ENCODE results near the gene MEN1. TPM values are rescaled to one million over a fixed set of nuclear protein-coding genes. Genes with fewer than 3 reads are reported as not detected.

The MEN1 gene
- total RNA-seq, 2 experiments from 2014 or later, result 44.4 to 72.4 TPM

DNA sequence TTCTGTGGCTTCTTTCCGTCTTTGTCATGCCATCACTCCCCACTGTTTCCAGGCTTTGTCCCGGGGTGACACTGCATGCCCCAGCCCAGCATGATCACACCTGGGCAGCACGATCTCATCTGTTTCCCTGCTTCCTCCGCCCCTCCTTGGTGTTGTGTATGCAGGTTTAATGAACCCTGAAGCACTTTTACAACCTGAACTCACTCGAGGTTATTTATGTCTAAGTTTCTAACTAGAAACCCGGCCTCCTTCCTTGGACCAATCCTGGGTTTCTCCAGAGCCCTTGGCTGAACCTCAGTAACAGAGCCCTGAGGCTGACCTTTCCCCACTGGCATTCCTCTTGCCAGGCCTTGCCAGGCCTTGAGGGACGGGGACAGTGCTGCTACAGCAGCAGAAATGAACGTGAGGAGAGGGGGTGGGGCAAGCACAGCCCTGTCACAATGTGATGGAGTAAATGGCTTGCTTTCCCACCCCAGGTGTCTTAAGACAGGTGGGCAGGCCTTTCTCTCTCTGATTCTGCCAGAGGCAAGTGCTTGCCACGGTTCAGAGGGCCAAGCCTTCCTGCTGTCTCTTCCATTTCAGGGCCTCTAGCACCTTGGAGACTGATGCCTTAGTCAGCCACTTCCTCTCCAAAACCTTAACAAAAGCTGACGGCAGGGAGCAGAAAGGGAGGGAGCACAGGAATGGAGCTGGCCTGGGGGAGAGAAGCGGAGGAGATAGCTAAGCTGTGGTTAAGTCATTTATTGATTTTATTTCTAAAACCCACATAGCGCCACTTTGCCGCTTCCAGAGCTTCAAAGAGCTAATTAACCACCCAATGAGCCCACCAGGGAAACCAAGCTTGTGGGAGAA is 47.5 kb downstream of the MEN1 start:
- peaks cover 49% of the 10 kb centered on the region for H3K4me1 ChIP-seq (ENCODE audit: insufficient read depth, low read length, poor library complexity, severe bottlenecking)
- peak overlapping the region; percentile 66 for H3K27ac ChIP-seq (ENCODE audit: low read depth, low read length, poor library complexity, severe bottlenecking)
- no peaks in the 10 kb centered on the region for H3K9me3 ChIP-seq (ENCODE audit: low read length)
- ChIA-PET CTCF (ENCODE audit: unreplicated experiment) (interaction anchor here (0.5 kb wide), 3 partner anchors 15 to 96 kb away, joined by 3 read pairs; partner anchors contain the start of gene SF1), POLR2A (interaction anchor here (1.7 to 3.1 kb wide), 4 partner anchors 9 to 16 kb away, joined by 8 to 15 read pairs (median 9); partner anchors contain the start of gene SF1)
- DNase-seq (ENCODE audit: low spot score), result peak; percentile 77
- H3K36me3 ChIP-seq (ENCODE audit: insufficient read depth, low read length), result peaks cover 60% of the 10 kb centered on the region
- peaks cover 18% of the 10 kb centered on the region for H4K20me1 ChIP-seq (ENCODE audit: insufficient read depth, low read length)
- H3K79me2 ChIP-seq (ENCODE audit: insufficient read depth, low read depth, low read length), result peaks cover 13% of the 10 kb centered on the region; the same call in 1 of the 2 replicates
- no TSS peak for BruUV-seq (replicated peaks)
- H3K9me2 ChIP-seq (ENCODE audit: insufficient read depth, low read length), result no peaks in the 10 kb centered on the region
- TF ChIP-seq, protein P1, sequence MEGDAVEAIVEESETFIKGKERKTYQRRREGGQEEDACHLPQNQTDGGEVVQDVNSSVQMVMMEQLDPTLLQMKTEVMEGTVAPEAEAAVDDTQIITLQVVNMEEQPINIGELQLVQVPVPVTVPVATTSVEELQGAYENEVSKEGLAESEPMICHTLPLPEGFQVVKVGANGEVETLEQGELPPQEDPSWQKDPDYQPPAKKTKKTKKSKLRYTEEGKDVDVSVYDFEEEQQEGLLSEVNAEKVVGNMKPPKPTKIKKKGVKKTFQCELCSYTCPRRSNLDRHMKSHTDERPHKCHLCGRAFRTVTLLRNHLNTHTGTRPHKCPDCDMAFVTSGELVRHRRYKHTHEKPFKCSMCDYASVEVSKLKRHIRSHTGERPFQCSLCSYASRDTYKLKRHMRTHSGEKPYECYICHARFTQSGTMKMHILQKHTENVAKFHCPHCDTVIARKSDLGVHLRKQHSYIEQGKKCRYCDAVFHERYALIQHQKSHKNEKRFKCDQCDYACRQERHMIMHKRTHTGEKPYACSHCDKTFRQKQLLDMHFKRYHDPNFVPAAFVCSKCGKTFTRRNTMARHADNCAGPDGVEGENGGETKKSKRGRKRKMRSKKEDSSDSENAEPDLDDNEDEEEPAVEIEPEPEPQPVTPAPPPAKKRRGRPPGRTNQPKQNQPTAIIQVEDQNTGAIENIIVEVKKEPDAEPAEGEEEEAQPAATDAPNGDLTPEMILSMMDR (conservative IDR thresholded peaks at IDR 0.05; ENCODE audit: low read length), result no peak
- no peak for TF ChIP-seq EZH2phosphoT487 (IDR thresholded peaks at IDR 0.05; ENCODE audit: borderline replicate concordance, low read depth, low read length)
- peak overlapping the region; percentile 30; the same call in 1 of the 2 replicates for H3K4me2 ChIP-seq (ENCODE audit: low read length)
- no peak overlapping the region for H3K4me3 ChIP-seq (ENCODE audit: low read depth, low read length, poor library complexity, severe bottlenecking)
- intact Hi-C loops (cut with micrococcal nuclease; ENCODE audit: unreplicated experiment), result loop anchor here (1.0 kb wide), 1 partner anchor 20 kb away; no protein-coding TSS in a partner anchor
- no peak overlapping the region for H2AFZ ChIP-seq (ENCODE audit: low read length)

DNA sequence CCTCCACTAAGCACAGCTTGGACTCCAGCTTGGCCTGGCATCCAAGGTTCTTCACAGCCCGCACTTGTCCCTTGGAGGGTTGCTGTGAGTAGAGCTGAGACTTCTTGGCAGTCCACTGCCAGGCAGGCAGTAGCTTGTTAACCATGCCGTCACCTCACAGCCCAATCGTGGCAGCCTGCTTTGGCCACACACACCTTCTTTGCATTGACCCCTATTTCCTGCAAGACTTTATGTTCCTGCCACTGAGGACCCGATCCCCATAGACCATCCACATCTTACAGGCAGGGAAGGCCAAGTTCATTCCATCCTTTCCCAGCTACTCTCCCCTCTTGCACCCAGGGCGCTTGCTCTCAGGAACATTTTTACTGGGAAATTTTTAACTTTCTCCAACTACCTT is 48.1 kb downstream of the MEN1 start:
- ChIA-PET CTCF (ENCODE audit: unreplicated experiment) (interaction anchor here (0.5 kb wide), 2 partner anchors 16 to 86 kb away, joined by 3 read pairs; partner anchors contain the start of gene SF1), POLR2A (interaction anchor here (0.7 to 3.1 kb wide), 3 partner anchors 9 to 14 kb away, joined by 3 to 15 read pairs (median 8); no protein-coding TSS in a partner anchor)
- Histone ChIP-seq H3K27ac (ENCODE audit: low read depth, low read length, poor library complexity, severe bottlenecking) (peak overlapping the region; percentile 66), H3K4me1 (ENCODE audit: insufficient read depth, low read length, poor library complexity, severe bottlenecking) (peaks cover 49% of the 10 kb centered on the region), H3K36me3 (ENCODE audit: insufficient read depth, low read length) (peaks cover 54% of the 10 kb centered on the region), H3K9me2 (ENCODE audit: insufficient read depth, low read length) (no peaks in the 10 kb centered on the region), H3K4me2 (ENCODE audit: low read length) (no peak overlapping the region), H3K9me3 (ENCODE audit: low read length) (no peaks in the 10 kb centered on the region), H3K79me2 (ENCODE audit: insufficient read depth, low read depth, low read length) (peaks cover 7% of the 10 kb centered on the region; the same call in 1 of the 2 replicates), H2AFZ (ENCODE audit: low read length) (no peak overlapping the region), H3K4me3 (ENCODE audit: low read depth, low read length, poor library complexity, severe bottlenecking) (no peak overlapping the region), H4K20me1 (ENCODE audit: insufficient read depth, low read length) (peaks cover 14% of the 10 kb centered on the region)
- BruUV-seq (replicated peaks), result no TSS peak
- DNase-seq (ENCODE audit: low spot score), result no peak
- intact Hi-C loops (cut with micrococcal nuclease; ENCODE audit: unreplicated experiment), result no loop called here
- no peak for TF ChIP-seq EZH2phosphoT487 (IDR thresholded peaks at IDR 0.05; ENCODE audit: borderline replicate concordance, low read depth, low read length)
- TF ChIP-seq, protein P1 (conservative IDR thresholded peaks at IDR 0.05; ENCODE audit: low read length), result no peak

Measured in OCI-LY7 (cell line).